Cerebellar cortex (tissue), 1 donor: ENCODE measurements around the gene SPINDOC.

Experiments
- DNase-seq: peaks from one replicate; pipeline ENCODE4 v3.0.0-alpha.2; 2015; ENCODE audit warnings: low spot score

The SPINDOC gene

DNA sequence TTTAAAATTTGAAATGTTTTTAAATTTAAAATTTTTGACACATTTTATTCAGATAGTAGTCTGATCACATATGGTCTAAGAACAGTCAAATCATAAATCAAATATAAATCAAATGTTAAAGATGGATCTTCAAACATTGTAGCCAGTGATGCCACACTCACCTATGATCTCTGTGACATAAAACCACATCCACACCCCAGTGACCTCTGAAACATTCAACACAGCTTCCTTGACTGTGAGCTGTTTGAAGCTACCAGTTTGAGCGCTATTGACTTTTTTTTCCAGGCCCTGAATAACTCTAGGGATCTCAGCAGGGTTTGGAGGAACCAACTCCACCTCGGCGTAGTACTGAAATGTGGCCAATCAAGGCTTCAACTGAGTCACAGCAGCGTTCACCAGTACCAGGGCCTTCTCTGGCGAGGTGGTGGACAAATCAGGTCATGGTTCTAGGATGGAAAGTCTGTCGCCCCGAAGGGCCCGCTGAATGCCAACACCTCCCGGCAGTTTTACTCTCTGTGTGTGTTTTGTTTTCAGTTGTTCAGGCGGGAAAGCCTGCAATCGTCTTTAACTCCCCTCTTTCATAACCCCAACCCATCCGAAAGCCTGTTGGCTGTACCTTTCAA lies 21.4 kb downstream of the SPINDOC start:
- no peak for DNase-seq

DNA sequence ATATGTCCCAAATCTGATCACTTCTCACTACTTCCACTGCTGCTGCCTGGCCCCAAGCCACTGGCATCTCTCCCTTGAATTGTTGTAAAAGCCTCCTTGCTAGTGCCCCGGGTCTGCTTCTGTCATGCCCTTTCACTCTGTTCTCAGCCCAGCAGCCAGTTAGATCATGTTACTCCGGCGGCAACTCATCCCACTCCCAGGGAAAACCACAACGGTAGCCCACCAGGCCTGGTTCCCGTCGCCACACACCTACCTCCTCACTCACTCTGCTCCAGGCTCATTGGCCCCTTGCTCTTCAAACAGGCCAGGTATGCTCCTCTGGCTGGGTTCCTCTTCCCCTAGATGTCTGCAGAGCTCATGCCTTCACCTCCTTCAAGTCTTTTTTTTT lies 21.9 kb downstream of the SPINDOC start:
- no peak for DNase-seq

DNA sequence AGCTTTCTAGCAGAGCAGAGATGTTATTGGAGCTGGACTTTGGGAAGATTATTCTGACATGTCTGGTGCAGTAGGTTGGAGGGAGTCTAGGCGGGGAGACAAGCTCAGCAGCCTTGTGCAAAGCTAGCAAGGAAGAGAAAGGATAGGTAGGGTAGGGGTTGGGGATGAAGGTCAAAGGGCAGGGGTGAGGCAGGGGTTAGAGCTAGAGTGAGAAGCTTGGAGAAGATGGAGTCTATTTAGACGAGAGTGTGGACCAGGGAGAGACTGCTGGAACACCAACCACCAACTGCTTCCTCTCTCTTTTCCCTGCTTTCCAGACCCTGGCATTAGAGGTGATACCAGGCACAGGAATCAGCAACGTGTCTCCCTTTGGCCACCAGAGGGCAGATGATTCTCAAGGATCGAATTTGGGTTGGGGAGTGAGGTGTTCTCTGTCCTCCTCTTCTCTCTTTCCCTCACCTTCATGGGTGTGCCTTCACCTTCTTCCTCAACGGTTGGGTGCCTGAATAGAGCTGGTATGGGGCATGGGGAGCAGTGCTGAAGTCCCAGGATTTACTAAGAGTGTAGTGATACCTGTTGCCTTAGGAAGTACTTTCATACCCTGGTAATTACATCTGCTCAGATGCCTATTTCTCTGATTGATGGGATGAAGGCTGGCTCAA lies 23.9 kb downstream of the SPINDOC start:
- peak; percentile 95 for DNase-seq

DNA sequence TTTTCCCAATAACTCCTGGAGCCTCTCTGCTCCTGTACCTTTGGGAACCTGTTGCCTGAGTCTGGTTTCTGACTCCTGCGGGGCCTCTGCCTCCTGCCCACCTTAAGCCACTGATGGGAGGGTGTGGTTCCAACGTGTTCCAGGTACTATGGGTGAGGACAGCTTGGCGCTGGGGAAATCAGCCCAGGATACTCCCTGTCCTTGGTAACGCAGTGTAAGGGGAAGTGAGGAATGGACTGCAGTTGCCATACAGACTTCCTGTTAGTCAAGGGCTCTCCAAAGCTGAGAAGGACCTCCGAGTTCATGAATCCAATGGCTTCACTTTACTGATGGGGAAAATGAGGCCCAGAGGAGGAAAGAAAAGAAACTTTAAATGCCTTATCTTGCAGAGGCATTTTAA lies 24.5 kb downstream of the SPINDOC start:
- no peak for DNase-seq

DNA sequence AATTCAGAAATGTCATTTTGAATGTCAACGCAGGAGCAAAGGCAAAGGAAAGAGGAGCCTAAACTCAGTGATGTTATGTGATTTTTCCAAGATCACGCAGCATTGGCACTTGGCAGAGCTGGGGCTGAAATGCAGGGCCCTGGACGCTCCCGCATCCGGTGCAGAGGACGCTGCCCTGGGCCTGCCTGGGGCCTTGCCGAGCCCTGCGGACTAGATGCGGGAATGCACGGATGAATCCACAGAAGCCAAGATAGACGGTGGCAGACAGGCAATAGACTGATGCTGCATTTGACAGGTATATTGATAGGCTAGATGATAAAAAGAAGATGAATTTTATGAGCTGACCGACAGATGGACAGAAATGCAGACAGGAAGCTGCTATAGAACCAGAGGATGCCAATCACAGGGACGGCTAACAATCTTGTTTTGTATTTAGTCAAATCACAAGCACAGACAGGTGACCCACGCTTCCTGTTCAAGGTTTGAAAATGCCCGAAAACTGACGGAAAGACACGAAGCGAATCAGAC lies 25.0 kb downstream of the SPINDOC start:
- DNase-seq, result no peak

DNA sequence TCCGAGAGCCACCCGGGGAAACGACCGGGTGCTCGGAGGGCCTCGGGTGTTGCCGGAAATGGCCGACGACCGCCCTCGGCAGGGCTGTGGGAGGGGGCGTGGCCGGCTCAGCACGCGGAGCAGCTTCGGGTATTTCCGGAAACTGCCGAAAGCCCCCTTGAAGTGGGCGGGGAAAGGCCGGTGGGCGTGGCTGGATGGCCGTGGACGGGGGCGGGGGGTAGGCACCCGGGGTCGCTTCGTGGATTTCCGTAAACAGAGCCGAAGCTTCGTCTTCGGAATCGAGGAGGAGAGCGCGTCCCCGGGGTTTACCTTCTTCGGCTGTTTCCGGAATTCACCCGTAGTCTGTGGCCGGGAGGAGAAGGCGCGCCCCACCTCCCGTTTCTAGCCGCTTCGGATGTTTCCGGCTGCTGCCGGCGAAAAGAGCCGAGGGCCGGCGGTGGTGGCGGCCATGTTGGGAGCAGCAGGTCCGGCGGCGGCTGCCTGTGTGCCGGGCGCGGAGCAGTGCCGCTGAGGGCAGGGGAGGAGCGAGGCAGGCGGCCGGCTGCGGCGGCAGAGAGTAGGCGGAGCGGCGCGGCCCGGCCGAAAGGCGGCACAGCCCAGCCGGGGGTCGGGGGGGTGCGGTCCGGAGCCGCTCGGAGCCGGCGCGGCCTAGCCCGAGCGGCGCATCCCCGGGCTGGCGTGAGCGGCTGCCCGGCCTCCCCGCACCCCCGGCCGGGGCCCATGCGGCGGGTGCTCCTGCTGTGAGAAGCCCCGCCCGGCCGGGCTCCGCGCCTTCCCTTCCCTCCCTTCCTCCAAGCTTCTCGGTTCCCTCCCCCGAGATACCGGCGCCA lies 25.6 kb downstream of the SPINDOC start, which contains the start of gene MARK2:
TSS of gene MARK2 (plus strand) at position 433 of the 830 bp plus-strand sequence. CDS start at position 830, 397 bp downstream.
- peak; percentile 99 for DNase-seq

DNA sequence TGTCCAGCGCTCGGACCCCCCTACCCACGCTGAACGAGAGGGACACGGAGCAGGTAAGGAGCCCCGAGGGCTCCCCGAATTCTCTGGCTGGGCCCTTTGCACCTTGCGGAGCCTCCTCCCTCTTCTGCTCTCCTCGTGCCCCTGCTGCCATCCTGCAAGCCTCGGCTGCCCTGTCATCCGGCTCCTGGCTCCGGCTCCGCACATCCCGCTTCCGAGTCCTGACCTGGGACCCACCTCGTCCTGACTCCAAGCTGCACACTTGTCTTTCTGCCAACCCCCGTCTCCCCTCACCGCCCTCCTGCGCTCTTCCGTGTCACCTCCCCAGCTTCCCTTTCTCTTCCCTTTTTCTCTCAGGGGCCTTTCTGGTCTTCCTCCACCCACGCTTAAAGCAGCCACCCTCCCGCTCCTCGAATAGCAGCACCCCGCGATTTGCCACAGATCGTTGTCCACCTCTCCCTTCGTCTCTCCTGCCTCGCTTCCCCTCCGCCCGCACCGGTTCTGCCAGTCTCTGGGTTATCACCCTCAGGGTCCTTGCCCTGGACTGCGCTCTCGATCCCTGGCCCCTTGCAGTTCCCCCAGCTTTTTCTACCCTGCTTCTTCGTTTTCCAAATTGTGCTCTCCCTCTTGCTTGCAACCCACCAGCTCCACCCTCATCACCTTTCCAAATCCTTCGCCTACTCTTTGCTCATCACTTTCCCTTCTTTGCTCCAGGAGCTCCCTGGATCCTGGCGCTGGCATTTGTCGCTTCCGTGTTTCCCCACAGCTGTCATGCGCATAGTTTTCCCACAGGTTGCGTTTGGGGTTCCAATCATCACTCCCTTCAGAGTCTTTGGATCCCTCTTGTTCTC lies 26.5 kb downstream of the SPINDOC start:
- DNase-seq, result no peak

DNA sequence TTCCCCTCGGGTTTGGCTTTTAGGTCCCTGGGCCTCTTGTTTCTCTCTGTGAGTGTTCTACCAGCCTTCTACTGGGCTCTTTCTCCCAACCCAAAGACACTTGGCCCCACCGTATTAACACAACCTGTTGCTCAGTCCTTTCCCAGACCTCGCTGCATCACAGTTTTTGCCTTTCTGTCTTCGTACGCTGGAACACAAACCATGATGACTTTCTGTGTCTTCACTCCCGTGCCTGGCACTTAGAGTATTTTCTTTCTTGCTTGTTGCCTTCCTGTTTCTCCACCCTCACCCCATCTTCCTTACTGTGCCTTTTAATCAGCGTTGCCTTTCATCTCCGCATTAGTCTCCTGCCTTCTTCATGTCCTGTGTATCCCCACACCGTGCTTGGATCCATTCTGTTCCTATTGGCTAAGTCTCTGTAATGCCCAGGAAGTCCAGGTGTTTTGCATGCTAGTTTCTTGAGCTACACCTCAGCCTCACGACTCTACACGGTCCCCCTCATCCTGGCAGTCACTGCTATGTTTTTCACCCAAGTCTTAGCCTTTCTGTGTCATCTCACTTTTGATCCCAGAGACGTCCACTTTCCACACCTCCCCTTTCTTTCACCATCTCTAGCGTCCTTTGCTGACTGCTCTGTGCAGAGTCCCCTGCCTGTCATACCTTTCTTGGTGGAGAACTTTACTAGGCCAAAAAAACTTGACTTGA lies 27.3 kb downstream of the SPINDOC start:
- no peak for DNase-seq

DNA sequence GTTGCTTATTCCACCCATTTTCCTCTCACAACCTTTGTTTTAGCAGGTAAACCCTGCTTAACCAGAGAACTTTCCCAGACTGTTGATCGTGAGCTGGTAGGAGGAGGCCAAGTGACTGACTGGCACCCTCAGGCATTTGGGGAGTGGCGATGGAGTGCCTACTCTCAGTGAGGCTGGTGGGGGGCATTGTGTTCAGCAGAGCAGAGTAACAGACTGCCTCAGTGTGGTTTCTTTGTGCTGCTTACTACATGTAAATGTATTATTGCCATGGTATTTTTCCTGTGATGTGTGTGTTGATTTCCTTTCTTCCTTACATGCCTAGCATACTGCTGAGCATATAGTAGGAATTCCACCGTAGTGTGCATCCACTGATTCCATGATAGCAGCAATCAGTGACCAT lies 28.3 kb downstream of the SPINDOC start:
- no peak for DNase-seq

DNA sequence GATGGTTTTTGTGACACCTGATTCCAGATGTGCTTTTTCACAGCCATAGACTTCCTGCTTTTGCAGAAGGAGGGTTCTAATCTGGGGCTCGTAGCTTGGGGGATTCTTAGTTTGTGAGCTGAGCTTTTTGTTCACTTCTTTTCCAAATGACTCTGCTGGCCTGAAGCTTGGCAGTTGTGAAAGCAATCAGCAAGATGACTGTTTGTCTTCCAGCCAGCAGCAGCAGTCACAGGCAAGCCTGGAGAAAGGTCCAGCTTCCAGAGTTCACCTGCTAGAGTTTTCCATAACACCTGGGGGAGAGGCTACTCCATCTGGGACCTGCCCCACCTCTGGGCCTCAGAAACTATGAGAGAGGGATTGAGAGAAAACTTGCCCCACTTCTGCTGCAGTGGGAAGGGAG lies 29.8 kb downstream of the SPINDOC start:
- DNase-seq, result no peak

DNA sequence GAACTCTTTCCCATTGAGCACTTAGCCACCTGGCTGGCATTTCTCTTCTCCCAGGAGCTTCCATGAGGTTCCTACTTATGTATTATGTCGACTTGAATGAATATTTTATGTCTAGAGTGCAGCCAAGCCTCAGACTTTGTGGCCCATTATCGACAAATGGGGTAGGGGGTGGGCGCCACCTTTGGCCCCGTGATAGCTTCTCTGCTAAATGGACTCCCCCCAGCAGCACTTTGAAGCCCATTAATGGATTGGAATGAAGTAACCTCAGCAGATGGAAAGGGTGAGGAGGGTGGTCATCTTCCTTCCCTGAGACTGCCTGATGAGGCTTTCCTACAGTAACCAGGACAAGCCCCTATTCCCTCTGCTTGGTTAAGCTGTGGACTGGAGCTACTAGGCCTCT lies 31.6 kb downstream of the SPINDOC start:
- DNase-seq, result no peak

DNA sequence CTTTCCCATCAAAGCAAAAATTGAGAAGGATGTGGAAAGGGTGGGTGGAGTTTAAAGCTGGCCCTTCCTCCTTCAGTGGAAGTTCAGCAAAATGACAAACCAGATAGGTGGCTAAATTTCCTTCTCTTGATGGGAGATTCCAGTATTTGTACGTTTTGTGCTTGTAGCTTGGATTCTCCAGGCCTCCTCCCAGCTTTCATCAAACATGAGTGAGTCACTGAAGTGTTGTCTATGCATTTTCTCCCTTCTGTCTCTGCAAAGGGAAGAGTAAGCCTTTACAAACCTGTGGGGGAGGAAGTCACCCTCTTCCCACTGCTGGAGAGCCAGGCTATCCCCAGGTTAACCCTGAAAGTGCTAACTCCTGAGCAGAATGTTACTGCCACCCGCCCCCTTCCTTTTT lies 32.0 kb downstream of the SPINDOC start:
- DNase-seq, result no peak

DNA sequence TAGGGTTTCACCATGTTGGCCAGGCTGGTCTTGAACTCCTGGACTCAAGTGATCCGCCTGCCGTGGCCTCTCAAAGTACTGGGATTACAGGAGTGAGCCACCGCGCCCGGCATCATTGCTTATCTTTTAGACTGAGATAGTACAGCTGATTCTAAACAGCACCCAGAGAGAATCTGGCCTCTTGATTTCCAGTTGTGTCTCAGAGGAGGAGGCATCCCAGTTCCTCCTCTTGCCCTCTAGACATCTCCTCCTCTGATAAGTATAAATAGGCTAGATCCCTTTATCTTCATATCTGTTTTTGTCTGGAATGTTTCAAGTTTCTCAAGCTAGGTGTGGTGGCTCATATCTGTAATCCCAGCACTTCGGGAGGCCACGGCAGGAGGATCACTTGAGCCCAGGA lies 32.7 kb downstream of the SPINDOC start:
- no peak for DNase-seq

DNA sequence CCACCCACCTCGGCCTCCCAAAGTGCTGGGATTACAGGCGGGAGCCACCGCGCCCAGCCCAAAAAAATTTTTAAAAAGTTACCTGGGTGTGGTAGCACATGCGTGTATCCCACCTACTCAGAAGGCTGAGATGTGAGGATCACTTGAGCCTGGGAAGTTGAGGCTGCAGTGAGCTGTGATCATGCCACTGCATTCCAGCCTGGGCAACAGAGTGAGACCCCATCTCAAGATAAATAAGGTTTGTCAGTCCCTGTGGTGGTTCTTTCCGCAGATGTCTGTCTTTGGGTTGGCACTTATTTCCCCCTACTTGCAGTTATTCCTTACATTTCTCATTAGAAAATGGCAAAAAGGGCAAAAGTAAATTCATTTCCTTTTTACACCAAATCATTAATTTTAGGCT lies 33.6 kb downstream of the SPINDOC start:
- DNase-seq, result no peak

DNA sequence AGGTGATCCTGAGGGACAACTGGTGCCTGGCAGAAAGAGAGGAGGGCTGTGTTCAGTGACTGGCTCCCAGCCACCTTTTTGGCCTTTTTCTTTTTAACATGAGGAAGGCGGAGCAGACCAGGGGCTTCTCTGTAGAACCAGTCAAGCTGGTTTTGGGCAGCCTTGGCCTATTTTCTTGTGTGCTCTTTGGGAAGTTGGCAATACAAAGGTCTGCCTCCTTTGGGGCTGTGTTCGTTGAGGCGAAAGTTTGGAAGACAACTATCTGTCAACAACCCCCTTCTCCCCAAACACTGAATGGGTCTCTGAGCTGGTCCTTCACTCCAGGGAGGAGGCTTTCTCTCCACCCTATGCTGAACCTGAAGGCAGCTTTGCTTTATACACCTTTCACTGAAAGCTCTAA lies 34.1 kb downstream of the SPINDOC start:
- DNase-seq, result no peak

DNA sequence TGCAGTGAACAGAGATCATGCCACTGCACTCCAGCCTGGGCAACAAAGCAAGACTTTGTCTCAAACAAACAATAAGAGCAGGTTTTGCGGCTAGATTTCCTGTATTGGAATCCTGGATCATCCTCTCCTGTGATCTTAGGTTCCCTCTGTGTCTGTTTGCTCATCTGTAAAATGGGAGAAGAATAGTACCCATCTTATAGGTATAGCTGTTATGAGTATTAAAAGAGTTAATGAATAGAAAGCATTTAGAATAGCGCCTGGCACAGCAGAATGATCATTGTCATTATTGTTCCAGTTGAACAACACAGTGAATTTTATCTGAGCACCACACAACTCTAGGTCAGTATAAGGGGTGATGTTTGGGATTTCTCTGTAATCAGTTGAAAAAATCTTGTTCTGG lies 36.4 kb downstream of the SPINDOC start:
- DNase-seq, result no peak

DNA sequence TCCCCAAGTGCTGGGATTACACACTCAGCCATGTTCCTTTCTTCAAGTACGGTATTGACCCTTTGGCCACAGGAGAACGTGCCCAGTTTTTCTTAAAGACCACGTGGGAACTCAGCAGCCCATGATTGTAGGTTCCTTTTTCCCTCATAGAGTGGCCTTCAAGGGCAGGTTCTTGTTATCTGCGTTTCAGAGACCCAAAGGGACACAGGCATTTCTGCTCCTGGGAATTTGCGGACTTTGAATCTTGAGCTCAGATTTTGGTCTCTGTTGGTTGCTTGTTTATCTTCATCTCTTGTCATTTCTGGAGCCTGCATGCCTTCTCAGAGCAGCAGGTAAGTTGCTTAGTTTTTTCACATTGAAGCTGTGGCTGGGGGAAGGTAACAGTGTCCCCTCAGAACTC lies 37.7 kb downstream of the SPINDOC start:
- no peak for DNase-seq

DNA sequence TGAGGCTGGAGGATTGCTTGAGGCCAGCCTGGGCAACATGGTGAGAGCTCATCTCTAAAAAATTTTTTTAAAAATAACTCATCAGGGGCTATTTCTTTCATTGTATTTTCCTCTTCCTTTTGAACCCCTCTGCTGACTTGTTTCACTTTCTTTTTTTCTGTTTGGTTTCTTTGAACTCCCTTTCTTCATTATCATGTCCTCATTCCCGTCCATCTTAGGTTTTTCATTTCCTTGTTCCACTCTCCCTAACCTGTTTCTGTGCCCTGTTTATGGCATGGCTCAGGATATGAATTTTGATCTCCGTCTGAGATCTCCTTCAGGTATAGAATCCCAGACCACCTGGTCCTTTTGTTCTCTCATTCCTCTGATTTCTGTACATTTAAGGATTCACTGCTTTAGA lies 38.1 kb downstream of the SPINDOC start:
- DNase-seq, result no peak

DNA sequence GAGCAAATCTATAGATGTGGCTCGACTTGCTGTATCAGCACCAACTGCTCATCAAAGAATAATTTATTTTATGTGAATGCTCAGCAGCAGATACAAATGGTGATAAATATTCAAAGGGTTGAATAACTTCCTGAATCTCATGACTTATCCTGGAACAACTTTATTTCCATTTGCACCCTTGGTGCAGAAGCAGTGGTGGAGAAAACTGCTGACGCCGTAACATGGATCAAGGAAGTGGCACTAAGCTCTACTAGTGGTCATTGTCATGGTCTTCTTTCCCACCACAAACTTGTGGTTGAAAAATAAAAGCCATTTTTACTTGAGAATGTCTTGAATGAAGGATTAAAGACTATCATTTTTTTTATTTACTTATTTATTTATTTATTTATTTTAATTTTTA lies 40.2 kb downstream of the SPINDOC start:
- DNase-seq, result no peak

DNA sequence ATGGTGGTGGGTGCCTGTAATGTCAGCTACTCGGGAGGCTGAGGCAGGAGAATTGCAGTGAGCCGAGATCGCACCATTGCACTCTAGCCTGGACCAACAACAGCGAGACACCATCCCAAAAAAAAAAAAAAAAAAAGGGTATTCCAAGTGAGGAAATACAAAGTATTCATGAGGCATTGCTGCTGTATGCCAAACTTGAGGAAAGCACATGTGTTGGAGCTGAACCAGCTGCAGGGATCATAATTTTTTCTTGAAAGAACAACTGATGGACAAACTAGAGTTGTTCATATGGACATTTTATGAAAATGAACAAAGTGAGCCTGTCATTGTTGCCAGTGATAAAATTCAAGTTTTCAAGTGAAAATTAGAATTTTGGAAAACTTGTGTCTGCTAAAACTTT lies 41.4 kb downstream of the SPINDOC start:
- no peak for DNase-seq

DNA sequence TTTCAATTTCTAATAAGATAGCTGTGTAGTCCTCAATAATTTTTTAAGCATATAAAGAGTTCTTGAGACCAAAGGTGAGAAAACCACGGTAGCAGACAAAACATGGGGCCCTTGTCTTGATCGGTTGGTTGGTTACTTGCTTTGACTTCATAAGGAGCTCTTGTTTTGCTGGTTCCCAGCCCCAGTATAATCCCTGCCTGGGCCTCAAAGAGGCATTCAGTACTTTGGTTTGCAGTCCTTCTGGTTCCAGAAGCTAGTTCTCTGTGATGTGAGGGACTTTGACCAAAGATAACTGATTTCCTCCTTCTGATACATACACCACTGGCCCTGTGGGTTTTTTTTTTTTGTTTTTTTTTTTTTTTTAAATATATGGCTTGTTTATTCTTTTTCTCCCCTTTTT lies 42.7 kb downstream of the SPINDOC start:
- DNase-seq, result no peak
